Neuronal stem cell (in vitro differentiated cells): Measurements from ENCODE around the gene SGO1.

ENCODE experiments used
- DNase-seq: peaks from one replicate; pipeline ENCODE4 v3.0.0-alpha.2; 2013; ENCODE audit warnings: low spot score
- H2AFZ ChIP-seq: one replicate; pipeline ENCODE4 v1.6.1; 2013; ENCODE audit warnings: mild to moderate bottlenecking, low read length, inconsistent platforms
- H2AK5ac ChIP-seq: 2 replicates; pipeline ENCODE4 v1.6.1; 2013; ENCODE audit warnings: low read depth, mild to moderate bottlenecking, inconsistent platforms, low read length, moderate library complexity, mixed read lengths
- H2BK120ac ChIP-seq: 2 replicates; pipeline ENCODE4 v1.6.1; 2013; ENCODE audit warnings: low read depth, mild to moderate bottlenecking, inconsistent platforms, low read length, moderate library complexity, mixed read lengths
- H2BK12ac ChIP-seq: one replicate; pipeline ENCODE4 v1.6.1; 2013; ENCODE audit warnings: low read length, inconsistent platforms
- H2BK15ac ChIP-seq: 2 replicates; pipeline ENCODE4 v1.6.1; 2013; ENCODE audit warnings: mild to moderate bottlenecking, low read length, inconsistent platforms, mixed read lengths
- H2BK5ac ChIP-seq: one replicate; pipeline ENCODE4 v1.6.1; 2013; ENCODE audit warnings: inconsistent platforms, mild to moderate bottlenecking, low read length, moderate library complexity
- H3K14ac ChIP-seq: one replicate; pipeline ENCODE4 v1.6.1; 2013; ENCODE audit warnings: low read length, inconsistent platforms
- H3K18ac ChIP-seq: 2 replicates; pipeline ENCODE4 v1.6.1; 2013; ENCODE audit warnings: low read length, inconsistent platforms
- H3K23ac ChIP-seq: 2 replicates; pipeline ENCODE4 v1.6.1; 2013; ENCODE audit warnings: low read depth, mild to moderate bottlenecking, mixed read lengths, low read length, inconsistent platforms; ENCODE audit not compliant: poor library complexity
- H3K27ac ChIP-seq: replicated peaks from 3 replicates; pipeline ENCODE4 v1.5.1; 2013; ENCODE audit warnings: low read length, inconsistent platforms
- H3K27me3 ChIP-seq, 3 experiments: 2 replicates each; pipeline ENCODE4 v1.6.1; 2013; ENCODE audit warnings: low read length in 3 of 3, mild to moderate bottlenecking in 2 of 3, inconsistent platforms in 1 of 3, low read depth in 1 of 3, mixed read lengths in 1 of 3, moderate library complexity in 1 of 3; ENCODE audit not compliant: control insufficient read depth in 3 of 3, insufficient read depth in 3 of 3
- H3K36me3 ChIP-seq, 2 donors: replicated peaks in 1 of 2; 2 replicates each; pipeline ENCODE4 v1.6.1; 2013; ENCODE audit warnings: low read length in 2 of 2; ENCODE audit not compliant: control insufficient read depth in 2 of 2, insufficient read depth in 2 of 2
- H3K4ac ChIP-seq: 2 replicates; pipeline ENCODE4 v1.6.1; 2013; ENCODE audit warnings: inconsistent platforms, mild to moderate bottlenecking, low read length, moderate library complexity
- H3K4me1 ChIP-seq, 2 donors: 1 replicate in 1 of 2; 2 replicates in 1 of 2; pipeline ENCODE4 v1.6.1; 2013; ENCODE audit warnings: low read length in 2 of 2, low read depth in 1 of 2; ENCODE audit not compliant: control insufficient read depth in 2 of 2, insufficient read depth in 1 of 2
- H3K4me2 ChIP-seq: one replicate; pipeline ENCODE4 v1.6.1; 2013; ENCODE audit warnings: mild to moderate bottlenecking, low read length, inconsistent platforms; ENCODE audit not compliant: insufficient read depth, poor library complexity, severe bottlenecking
- H3K4me3 ChIP-seq, 2 donors: 2 replicates each; pipeline ENCODE4 v1.5.1; 2013; ENCODE audit warnings: low read length in 2 of 2, mild to moderate bottlenecking in 2 of 2, inconsistent platforms in 1 of 2, moderate library complexity in 1 of 2
- H3K79me1 ChIP-seq: one replicate; pipeline ENCODE4 v1.6.1; 2013; ENCODE audit warnings: low read depth, mild to moderate bottlenecking, inconsistent platforms, low read length, moderate library complexity
- H3K9ac ChIP-seq: one replicate; pipeline ENCODE4 v1.6.1; 2013; ENCODE audit warnings: mild to moderate bottlenecking, low read depth, low read length, inconsistent platforms; ENCODE audit not compliant: poor library complexity
- H3K9me3 ChIP-seq, 2 donors: replicated peaks in 1 of 2; 2 replicates each; pipeline versions ENCODE3 to v1.6.1; 2013; ENCODE audit warnings: low read length in 2 of 2, mild to moderate bottlenecking in 2 of 2, inconsistent platforms in 1 of 2, low read depth in 1 of 2, mixed read lengths in 1 of 2, moderate library complexity in 1 of 2; ENCODE audit not compliant: control insufficient read depth in 2 of 2, insufficient read depth in 1 of 2
- H4K8ac ChIP-seq: one replicate; pipeline ENCODE4 v1.6.1; 2013; ENCODE audit warnings: low read depth, mild to moderate bottlenecking, inconsistent platforms, low read length, moderate library complexity
- H4K91ac ChIP-seq: one replicate; pipeline ENCODE4 v1.6.1; 2013; ENCODE audit warnings: low read length, low read depth, mild to moderate bottlenecking, inconsistent platforms; ENCODE audit not compliant: poor library complexity
- WGBS, 2 donors: extraction: QIAGEN DNeasy Blood & Tissue Kit; methylation state at CpG; one replicate each; pipeline ENCODE4 v1.1.7; 2013; ENCODE audit warnings: missing lambda C conversion rate in 2 of 2, mixed read lengths in 1 of 2; ENCODE audit not compliant: insufficient read length in 2 of 2, insufficient replicate concordance in 1 of 2; ENCODE audit errors: extremely low coverage in 2 of 2; 5-methylcytosine and 5-hydroxymethylcytosine counted together
- small RNA-seq: library from polyadenylated mRNA; stranded (forward); fragments of <200 nt; extraction: miRNeasy Mini kit (QIAGEN cat#:217004); gene quantifications from one replicate; pipeline ENCODE3, GENCODE V24; 2013; ENCODE audit not compliant: insufficient read depth

Gene SGO1

GRCh38 chr3:20123131-20123652 is 62.8 kb downstream of the SGO1 start:
- Histone ChIP-seq H2BK15ac (no peak overlapping the region), H2AFZ (no peak overlapping the region), H3K4me2 (no peak overlapping the region), H3K36me3 (peaks cover 5 to 8% of the 10 kb centered on the region in 2 donors), H3K79me1 (no peaks in the 10 kb centered on the region), H3K27ac (no peak overlapping the region), H3K23ac (no peak overlapping the region), H3K4me1 (no peaks in the 10 kb centered on the region), H3K14ac (no peak overlapping the region), H2BK12ac (no peak overlapping the region), H4K8ac (no peak overlapping the region), H3K9ac (no peak overlapping the region), H2BK5ac (no peak overlapping the region), H2AK5ac (no peak overlapping the region), H3K4ac (no peak overlapping the region), H2BK120ac (no peak overlapping the region), H3K27me3 (no peaks in the 10 kb centered on the region), H3K18ac (no peak overlapping the region), H3K9me3 (no peaks in the 10 kb centered on the region), H3K4me3 (no peak overlapping the region), H4K91ac (no peak overlapping the region)
- WGBS, 2 donors = no CpG with 5 or more reads among the region's 2 CpGs
- no peak for DNase-seq

GRCh38 chr3:20121088-20121487 is 64.9 kb downstream of the SGO1 start:
- H2AFZ ChIP-seq = no peak overlapping the region
- no peak overlapping the region for H3K23ac ChIP-seq
- DNase-seq = no peak
- no peak overlapping the region for H2BK15ac ChIP-seq
- H3K9ac ChIP-seq = no peak overlapping the region
- no peaks in the 10 kb centered on the region for H3K27me3 ChIP-seq
- no peak overlapping the region for H4K8ac ChIP-seq
- H3K36me3 ChIP-seq = peaks cover 5 to 7% of the 10 kb centered on the region in 2 donors
- no peak overlapping the region for H3K4ac ChIP-seq
- H2BK12ac ChIP-seq = no peak overlapping the region
- H3K4me3 ChIP-seq = no peak overlapping the region
- H2AK5ac ChIP-seq = no peak overlapping the region
- WGBS, 2 donors = no CpG with 5 or more reads among the region's 3 CpGs
- H3K4me1 ChIP-seq = no peaks in the 10 kb centered on the region
- no peak overlapping the region for H3K14ac ChIP-seq
- H3K9me3 ChIP-seq = no peaks in the 10 kb centered on the region
- H2BK120ac ChIP-seq = no peak overlapping the region
- H3K4me2 ChIP-seq = no peak overlapping the region
- H3K27ac ChIP-seq = no peak overlapping the region
- no peak overlapping the region for H2BK5ac ChIP-seq
- H3K18ac ChIP-seq = no peak overlapping the region
- H4K91ac ChIP-seq = no peak overlapping the region
- no peaks in the 10 kb centered on the region for H3K79me1 ChIP-seq

Small RNA genes lying within 50 kb of the gene (small RNA-seq; reads per million reads assigned to genes)
- gene MIR3135A = 2.4 reads per million
